Activated naive CD4-positive, alpha-beta T cell treated with anti-CD3 and anti-CD28 coated beads, Interleukin-2, amount 50 U/mL, for 72 hours (primary cell): ENCODE data around the gene PFKP. TPM values are rescaled to one million over a fixed set of nuclear protein-coding genes. Genes with fewer than 3 reads are reported as not detected.

ENCODE experiments used
- ATAC-seq, 2 donors: fragments of 150-1000 bp; cut with Tn5 transposase; 2 replicates each; pipeline ENCODE4 v1.10.0; 2021; ENCODE audit warnings: mild to moderate bottlenecking in 2 of 2, moderate library complexity in 2 of 2
- DNase-seq, 2 donors: peaks; one replicate each; pipeline ENCODE4 v3.0.0; 2021 to 2022; ENCODE audit warnings: low spot score in 2 of 2
- H3K27ac Mint-ChIP-seq, 2 donors: one replicate each; pipeline ENCODE4 v1.8.0; 2022; ENCODE audit warnings: mild to moderate bottlenecking in 2 of 2, mixed read lengths in 2 of 2
- H3K36me3 Mint-ChIP-seq, 2 donors: one replicate each; pipeline ENCODE4 v1.8.0; 2022; ENCODE audit warnings: mixed read lengths in 2 of 2
- H3K9me3 Mint-ChIP-seq, 2 donors: one replicate each; pipeline ENCODE4 v1.8.0; 2022; ENCODE audit warnings: mixed read lengths in 2 of 2
- total RNA-seq, 2 donors: library from RNA; stranded (reverse); gene quantifications; one replicate each; pipeline ENCODE4 v1.2.3, GENCODE V29; 2022

Gene PFKP
- total RNA-seq, 2 donors from 2014 or later = 63.7 to 258 TPM

DNA sequence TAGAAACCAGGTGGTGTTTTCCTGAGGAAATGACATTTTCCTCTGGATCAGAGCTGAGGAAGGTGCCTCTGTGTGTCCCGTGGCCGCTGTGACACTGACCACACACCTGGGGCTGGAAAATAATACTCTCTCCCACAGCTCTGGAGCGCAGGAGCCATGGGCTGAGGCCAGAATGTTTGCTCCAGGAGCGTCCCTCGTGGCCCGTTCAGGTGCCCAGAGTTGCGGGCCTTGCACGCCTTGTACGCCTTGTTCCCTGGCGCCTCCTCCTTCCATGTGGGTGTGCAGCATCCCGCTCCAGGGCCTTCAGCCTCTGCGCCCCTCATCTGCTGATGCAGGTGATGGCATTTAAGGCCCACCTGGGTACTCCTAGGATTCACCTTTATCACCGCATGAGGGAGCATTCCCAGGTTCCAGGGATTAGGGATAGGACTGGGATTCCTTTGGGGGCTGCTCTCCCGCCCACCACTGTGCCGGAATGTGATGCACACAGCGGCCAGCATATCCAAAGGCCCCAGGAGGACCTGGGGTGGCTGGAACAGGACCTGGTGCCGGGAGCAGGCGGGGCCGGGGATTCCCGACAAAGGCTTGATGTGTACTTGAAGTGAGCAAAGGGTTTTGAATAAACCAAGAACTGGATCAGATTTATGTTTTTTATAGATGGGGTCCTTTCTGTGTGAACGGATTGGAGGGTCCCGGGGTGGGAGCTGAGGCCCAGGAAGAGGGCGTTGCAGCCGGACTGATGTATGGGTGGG is 61.2 kb downstream of the PFKP start:
- Mint-ChIP-seq H3K9me3 (no peaks in the 10 kb centered on the region), H3K36me3 (peaks cover 32 to 35% of the 10 kb centered on the region in 2 donors), H3K27ac (peak overlapping the region in 1 of 2 donors; percentile 86)
- ATAC-seq (no peak), DNase-seq (no peak)

DNA sequence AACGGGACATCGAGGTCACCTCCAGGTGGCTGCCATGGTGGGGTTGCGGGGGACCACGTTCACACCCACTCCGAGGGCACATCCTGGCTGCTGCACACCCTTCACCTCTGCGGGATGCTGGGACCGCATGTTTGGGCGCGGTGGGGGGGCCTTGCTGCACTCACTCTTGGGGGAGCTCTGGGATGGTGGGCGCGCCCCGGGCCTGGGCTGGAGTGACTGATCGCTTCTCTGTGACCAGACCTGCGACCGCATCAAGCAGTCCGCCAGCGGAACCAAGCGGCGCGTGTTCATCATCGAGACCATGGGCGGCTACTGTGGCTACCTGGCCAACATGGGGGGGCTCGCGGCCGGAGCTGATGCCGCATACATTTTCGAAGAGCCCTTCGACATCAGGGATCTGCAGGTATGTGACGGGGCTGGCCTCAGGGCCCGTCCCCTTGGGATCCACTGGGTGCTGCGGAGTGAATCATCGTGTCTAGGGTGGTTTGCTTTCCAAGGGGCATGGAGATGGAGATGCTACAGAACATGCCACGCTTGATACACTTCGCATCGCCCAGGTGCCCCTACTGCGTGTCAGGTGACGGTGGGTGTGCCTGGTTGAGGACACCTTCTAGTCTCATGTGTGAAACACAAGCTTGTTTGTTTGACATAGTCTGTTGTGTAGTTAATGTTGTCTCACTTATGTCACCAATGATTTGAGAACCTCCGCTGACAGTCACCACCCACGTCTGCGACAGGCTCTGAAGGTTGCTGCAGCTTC is 62.4 kb downstream of the PFKP start:
- Mint-ChIP-seq H3K9me3 (no peaks in the 10 kb centered on the region), H3K27ac (peak overlapping the region in 1 of 2 donors; percentile 86), H3K36me3 (peaks cover 31 to 35% of the 10 kb centered on the region in 2 donors)
- DNase-seq (no peak), ATAC-seq (peak in 1 of 2 donors; percentile 4)

DNA sequence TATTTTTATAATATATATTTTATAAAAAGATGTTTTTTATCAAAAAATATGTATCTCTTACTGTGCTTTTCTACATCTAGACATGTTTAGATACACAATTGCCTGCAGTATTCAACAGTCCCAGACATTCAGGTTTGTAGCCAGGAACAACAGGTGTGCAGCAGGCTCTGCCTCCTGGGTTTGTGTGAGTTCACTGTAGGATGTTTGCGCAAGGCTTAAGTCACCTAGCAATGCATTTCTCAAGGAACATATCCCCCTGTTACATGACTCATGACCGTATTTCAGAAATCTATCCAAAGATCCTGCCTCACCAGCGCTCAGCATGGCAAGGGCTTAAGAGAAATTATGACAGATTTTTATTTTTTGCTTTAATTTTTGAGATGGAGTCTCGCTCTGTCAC is 63.8 kb downstream of the PFKP start:
- ATAC-seq (no peak), DNase-seq (no peak)
- Mint-ChIP-seq H3K27ac (peak overlapping the region in 1 of 2 donors; percentile 50), H3K36me3 (peaks cover 21 to 24% of the 10 kb centered on the region in 2 donors), H3K9me3 (no peaks in the 10 kb centered on the region)

DNA sequence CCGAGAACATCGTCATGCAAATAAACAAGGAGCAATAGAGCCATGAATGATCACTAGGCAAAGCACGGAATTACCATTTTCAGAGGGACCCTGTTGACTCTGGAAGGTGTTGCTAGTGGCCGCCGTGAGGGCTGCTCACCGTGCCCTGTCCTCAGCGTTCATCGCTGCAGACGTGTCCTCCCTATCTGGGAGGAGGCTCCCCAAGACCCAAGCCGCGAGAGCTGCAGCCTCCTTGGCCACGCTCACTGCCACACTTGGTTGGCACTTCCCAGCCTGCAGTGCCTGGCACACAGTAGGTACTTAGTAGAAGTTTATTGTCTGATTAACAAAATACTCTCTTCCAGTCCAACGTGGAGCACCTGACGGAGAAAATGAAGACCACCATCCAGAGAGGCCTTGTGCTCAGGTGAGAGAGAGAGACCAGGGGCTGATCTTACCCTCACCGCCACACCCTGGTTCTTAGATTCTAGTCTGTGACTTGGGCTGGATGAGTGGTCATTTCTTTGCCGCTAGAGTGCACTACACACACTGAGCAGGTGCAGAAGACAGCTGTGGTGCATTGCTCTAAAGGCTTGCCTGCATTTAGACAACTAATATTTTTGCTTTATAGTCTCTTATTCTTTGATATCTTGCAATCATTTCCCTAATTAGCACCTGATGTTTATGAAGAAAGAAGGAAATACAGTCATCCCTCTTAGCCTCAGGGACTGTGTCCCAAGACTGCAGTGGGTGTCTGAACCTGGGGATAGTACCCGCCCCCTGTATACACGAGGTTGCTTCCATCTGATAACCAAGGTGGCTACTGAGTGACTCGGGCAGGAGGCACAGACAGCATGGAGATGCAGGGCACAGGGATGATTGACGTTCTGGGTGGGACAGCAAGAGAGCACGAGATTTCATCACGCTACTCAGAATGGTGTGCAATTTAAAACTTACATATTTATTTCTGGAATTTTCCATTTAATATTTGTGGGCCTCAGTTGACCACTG is 65.0 kb downstream of the PFKP start:
- H3K27ac Mint-ChIP-seq = peak overlapping the region; percentile 72 to 79

DNA sequence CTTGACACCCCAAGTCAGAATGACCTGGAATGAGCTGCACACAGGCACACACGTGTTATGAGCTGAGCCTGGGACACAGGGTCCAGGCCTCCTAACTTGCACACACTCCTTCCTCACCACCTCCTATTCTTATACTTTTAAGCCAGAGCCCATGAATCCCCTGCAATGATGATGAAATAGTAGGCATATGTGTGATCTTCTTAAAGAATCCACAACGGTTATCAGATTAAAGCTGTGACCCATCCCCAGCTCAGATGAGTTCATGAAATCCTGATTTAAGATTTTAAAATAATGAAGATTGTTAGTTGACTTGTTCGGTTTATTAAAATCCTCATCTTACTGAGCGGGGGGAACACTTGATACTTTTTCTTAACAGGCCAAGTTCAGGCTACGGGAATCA is 66.6 kb downstream of the PFKP start:
- H3K36me3 Mint-ChIP-seq = peaks cover 15 to 26% of the 10 kb centered on the region in 2 donors
- no peak for ATAC-seq
- no peak for DNase-seq
- peak overlapping the region in 1 of 2 donors; percentile 36 for H3K27ac Mint-ChIP-seq
- no peaks in the 10 kb centered on the region for H3K9me3 Mint-ChIP-seq

More for the DNA sequence above, 65.0 kb downstream of the PFKP start:
- DNase-seq = peak in 1 of 2 donors; percentile 1
- peaks cover 20 to 24% of the 10 kb centered on the region in 2 donors for H3K36me3 Mint-ChIP-seq
- no peak for ATAC-seq
- H3K9me3 Mint-ChIP-seq = no peaks in the 10 kb centered on the region

DNA sequence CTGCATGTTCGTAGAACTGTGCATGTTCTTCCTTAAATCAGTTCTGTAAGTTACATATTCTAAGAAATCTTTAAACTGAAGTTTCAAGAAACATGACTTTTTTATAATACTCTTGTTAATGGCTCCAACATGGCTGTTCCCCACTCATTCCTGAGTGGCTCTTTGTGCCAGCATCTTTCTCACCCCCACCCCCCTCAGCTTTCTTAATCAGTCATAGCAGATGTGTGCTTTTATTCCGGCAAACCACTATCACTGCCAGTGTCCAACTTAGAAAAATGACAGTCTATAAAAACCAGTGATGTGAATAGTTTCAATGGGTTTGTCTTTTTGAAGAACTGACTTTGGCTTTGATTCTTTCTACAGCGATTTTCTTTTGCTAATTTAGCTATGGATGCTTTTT is 67.7 kb downstream of the PFKP start:
- DNase-seq (no peak), ATAC-seq (no peak)
- Mint-ChIP-seq H3K9me3 (no peaks in the 10 kb centered on the region), H3K27ac (peak overlapping the region in 1 of 2 donors; percentile 82), H3K36me3 (peaks cover 11 to 21% of the 10 kb centered on the region in 2 donors)

DNA sequence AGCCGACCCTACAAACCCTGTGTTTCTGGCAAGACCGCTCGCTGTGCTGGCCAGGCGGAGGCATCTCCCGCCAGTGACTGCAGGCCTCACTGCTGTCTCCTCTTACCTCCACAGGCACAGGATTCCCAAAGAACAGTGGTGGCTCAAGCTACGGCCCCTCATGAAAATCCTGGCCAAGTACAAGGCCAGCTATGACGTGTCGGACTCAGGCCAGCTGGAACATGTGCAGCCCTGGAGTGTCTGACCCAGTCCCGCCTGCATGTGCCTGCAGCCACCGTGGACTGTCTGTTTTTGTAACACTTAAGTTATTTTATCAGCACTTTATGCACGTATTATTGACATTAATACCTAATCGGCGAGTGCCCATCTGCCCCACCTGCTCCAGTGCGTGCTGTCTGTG is 69.0 kb downstream of the PFKP start:
- no peaks in the 10 kb centered on the region for H3K9me3 Mint-ChIP-seq
- DNase-seq (peak in 1 of 2 donors; percentile 9), ATAC-seq (no peak)
- peak overlapping the region in 1 of 2 donors; percentile 50 for H3K27ac Mint-ChIP-seq
- H3K36me3 Mint-ChIP-seq = peaks cover 11 to 21% of the 10 kb centered on the region in 2 donors

DNA sequence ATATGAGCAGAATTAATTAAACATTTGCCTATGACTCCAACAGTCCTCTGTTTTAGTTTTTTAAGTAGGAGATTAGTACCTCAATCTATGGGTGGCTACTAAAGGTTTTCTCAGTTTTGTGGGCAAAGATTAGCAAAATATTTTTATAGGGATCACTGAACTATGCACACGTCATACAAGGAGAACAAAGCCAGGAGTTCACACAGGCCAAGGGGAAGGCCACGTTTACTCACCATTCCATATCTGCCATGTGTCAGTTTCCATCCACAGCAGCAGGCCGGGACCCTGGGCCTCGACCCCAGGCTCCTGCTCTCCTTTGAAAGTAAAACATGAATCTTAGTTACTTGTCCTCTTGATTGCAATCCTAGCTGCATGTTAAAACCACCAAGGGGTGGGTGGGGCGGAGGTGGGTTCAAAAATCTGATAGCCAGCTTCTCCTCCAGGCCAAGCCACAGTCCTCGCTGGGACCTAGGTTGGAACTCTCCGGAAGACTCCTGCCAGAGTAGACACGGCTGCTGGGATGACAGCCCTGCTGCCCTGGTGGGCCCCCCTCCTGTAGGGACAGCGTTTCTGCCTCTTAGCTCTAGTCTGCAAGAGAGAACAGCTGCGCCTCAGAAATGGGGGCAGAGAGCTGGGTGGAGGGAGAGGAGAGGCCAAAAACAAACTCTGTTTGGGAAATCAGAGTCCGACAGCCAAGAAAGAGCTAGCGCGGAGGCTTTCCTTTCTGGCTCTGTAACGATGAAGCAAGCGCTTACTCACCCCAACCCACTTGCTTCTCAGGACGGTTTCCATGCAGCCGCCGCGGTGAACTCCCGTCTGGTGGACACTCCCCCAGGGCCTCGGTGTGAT is 69.6 kb downstream of the PFKP start:
- no peaks in the 10 kb centered on the region for H3K9me3 Mint-ChIP-seq
- DNase-seq (peak in 1 of 2 donors; percentile 20), ATAC-seq (no peak)
- H3K36me3 Mint-ChIP-seq = peaks cover 11 to 16% of the 10 kb centered on the region in 2 donors
- peak overlapping the region in 1 of 2 donors; percentile 50 for H3K27ac Mint-ChIP-seq

DNA sequence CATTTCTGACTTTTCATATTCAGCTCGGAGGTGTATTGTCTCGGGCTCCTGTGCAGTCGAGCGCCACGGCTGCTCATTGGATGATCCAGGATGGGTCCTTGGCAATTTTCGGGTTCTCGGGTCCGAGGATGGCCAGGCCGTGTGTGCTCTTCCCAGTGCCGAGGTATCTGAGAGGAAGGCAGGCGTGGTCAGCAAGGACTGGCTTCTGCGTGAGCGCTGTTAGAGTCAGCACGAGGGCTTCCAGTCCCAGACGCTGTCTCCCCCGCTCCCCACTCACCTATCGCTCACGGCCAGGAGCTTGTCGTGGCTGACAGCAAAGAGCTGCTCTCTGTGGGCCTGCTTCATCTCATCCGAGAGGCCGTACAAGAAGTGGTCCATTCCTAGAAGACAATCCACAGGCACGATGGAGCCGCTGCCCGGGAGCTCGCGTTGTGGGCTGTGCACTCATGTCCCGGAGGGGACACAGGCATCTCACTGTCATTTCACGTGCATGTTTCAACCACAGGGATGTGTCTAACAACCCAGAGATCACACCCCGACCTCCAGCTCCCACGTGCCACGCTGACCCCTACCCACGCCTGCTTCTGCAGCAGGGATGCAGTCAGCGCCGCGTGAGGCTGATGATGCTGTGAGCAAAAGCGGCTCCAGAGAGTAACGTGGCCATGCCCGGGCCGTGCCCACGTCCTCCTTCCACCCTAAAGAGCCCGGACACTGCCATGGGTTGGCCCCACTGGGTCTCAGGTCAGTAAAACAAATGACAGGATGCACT is 70.8 kb downstream of the PFKP start:
- DNase-seq (peak in 1 of 2 donors; percentile 34), ATAC-seq (no peak)
- Mint-ChIP-seq H3K36me3 (peaks cover 12 to 15% of the 10 kb centered on the region in 2 donors), H3K27ac (peak overlapping the region in 1 of 2 donors; percentile 55), H3K9me3 (no peaks in the 10 kb centered on the region)

DNA sequence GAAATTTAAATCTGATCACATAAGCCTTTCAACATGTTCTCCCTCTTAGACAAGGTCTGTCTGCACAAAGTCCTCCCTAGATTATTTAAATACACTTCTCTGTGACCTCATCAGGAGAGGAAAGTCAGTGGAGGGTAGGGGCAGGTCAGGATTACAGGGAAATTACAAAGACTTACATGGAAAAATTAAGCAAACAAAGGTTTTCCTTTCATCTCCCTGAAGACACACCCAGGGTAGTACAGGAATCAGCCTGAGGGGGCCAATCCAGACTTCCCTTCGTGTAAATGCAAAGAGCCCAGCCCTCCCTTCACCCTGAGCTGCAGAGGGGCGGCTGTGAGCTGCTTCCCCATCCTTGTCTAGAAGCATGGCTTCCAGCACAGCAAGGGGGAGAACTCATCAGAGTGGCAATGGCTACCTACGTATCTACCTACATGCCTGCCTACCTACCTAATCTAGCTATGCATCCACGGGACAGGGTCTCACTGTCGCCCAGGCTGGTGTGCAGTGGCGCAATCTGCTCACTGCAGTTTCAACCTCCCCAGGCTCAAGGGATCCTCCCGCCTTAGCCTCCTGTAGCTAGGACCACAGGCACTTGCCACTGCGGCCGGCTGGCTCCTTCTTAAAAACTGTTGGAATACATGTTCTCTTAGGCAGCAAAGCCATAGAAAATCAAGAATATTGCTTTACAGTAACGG is 72.0 kb downstream of the PFKP start:
- Mint-ChIP-seq H3K36me3 (peaks cover 15 to 22% of the 10 kb centered on the region in 2 donors), H3K27ac (peak overlapping the region in 1 of 2 donors; percentile 19), H3K9me3 (no peaks in the 10 kb centered on the region)
- ATAC-seq (peak in 1 of 2 donors; percentile 9), DNase-seq (peak in 1 of 2 donors; percentile 45)

DNA sequence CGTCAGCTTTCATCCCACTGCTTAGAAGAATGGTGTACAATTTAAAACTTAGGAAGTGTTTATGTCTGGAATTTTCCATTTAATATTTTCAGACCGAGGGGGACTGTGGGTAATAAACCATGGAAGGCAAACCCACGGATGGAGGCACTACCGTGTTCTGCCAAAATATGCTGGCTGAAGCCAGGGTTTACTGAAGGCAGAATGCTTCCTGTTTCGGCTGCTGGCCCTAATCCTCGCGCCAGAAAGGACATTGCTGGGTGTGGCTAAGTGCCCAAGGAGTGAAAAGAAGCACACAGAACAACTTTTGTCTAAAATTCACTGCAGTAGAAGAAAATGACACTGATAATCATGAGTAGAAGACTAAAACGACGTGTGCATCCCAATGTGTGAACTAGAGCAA is 72.9 kb downstream of the PFKP start:
- Mint-ChIP-seq H3K9me3 (no peaks in the 10 kb centered on the region), H3K36me3 (peaks cover 15 to 22% of the 10 kb centered on the region in 2 donors), H3K27ac (peak overlapping the region in 1 of 2 donors; percentile 9)
- peak in 1 of 2 donors; percentile 28 for DNase-seq
- no peak for ATAC-seq

DNA sequence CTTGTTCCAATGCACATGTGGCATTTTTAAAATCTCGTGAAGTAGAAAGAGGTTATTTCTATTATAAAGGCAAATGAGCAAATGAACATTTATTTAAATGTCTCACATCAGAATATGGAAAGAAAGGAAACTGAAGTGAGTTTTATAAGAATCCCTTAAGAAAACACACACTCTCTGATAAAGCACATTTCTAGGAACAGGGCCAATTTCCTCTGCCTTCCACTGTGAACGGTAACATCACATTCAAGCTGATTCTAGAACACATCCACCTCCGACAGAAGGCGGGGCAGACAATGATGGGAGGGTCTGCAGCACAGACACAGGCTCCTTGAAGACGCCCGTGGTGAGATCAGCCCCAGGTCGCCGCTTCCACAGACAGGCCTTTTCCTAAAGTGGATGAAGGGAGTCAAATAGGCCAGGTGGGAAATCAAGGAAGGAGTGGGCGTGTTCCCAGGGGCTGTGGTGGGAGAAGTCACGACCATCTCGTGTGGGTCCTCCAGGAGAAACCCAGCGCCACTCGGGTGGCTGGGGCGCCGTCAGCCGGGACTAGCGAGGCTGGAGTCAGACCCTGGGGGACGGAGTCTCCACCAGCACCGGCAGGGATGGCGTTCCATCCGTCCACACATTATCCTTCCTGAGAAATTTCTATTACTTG is 74.1 kb downstream of the PFKP start:
- no peak for DNase-seq
- ATAC-seq = no peak
- Mint-ChIP-seq H3K9me3 (no peaks in the 10 kb centered on the region), H3K36me3 (peaks cover 12 to 22% of the 10 kb centered on the region in 2 donors), H3K27ac (peak overlapping the region in 1 of 2 donors; percentile 88)

DNA sequence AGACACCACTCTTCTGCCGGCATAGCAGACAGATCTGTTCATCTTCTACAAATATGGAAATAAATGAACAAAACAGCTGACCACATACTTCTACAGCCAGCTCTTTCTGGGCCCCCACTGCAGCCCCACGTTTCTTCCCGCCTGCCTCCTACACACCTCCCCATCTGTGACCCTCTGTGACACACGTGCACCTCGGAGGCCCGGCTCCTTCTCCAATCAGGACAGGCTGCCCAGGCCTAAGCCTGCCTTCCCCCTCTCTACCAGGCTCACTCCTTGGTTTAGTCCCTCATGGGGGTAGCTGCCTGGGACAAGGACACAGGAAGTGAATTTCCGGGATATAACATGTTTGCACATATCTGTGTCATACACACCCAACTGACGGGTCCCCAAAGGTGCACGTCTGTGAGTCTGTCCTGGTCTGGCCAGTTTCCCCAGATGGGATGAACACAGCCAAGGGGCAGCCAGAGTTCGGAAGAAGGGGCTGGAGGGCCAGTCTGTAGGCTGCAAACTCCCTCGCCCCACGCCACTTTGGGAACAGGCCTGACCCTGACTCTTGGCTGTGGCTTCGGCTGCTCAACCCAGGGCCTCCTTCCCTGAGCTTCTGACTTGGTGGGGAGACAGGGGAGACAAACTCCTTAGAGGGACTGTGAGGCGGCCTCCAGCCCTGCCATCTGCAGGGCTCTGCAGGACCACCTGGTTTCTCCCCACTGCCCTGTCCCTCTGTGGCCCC is 75.0 kb downstream of the PFKP start:
- no peaks in the 10 kb centered on the region for H3K9me3 Mint-ChIP-seq
- peaks cover 11 to 22% of the 10 kb centered on the region in 2 donors for H3K36me3 Mint-ChIP-seq
- ATAC-seq (peak in 1 of 2 donors; percentile 12), DNase-seq (no peak)
- H3K27ac Mint-ChIP-seq = peak overlapping the region in 1 of 2 donors; percentile 88
